OCI-LY7 (cell line): Measurements from ENCODE around the gene GRAP2. TPM values are rescaled to one million over a fixed set of nuclear protein-coding genes. Genes with fewer than 3 reads are reported as not detected.

Source experiments
- BruUV-seq: library from RNA; stranded (reverse); fragments of 400-500 nt; replicated peaks from 2 replicates; lab custom pipeline; 2021; lab: Mats Ljungman, UMichigan
- CTCF ChIA-PET: fragments of 300-600 bp; sonication (Branson Sonifier 250); formaldehyde crosslinking; loops from one replicate; lab custom pipeline; 2022; ENCODE audit warnings: antibody characterized with exemption; ENCODE audit not compliant: unreplicated experiment; lab: Charles Lee
- POLR2A ChIA-PET: fragments of 300-600 bp; sonication (Branson Sonifier 250); formaldehyde crosslinking; loops from one replicate; lab custom pipeline; 2022; ENCODE audit warnings: antibody characterized with exemption; lab: Charles Lee
- DNase-seq: peaks from one replicate; pipeline ENCODE4 v3.0.0-alpha.2; 2015; ENCODE audit warnings: low spot score
- H2AFZ ChIP-seq: fragments of 200-600 bp; sonication (generic), shearing (Covaris generic); 2 replicates; pipeline ENCODE4 v1.6.1; 2014; ENCODE audit warnings: mild to moderate bottlenecking, antibody characterized with exemption, low read length, moderate library complexity
- H3K27ac ChIP-seq: fragments of 200-600 bp; sonication (generic); 2 replicates; pipeline ENCODE4 v1.5.1; 2014; ENCODE audit warnings: mixed run types, low read depth, mild to moderate bottlenecking, moderate library complexity, low read length, inconsistent platforms; ENCODE audit not compliant: poor library complexity, severe bottlenecking
- H3K36me3 ChIP-seq: fragments of 200-600 bp; sonication (generic); 2 replicates; pipeline ENCODE4 v1.6.1; 2014; ENCODE audit warnings: mild to moderate bottlenecking, antibody characterized with exemption, low read length, moderate library complexity, mixed read lengths; ENCODE audit not compliant: insufficient read depth
- H3K4me1 ChIP-seq: fragments of 200-600 bp; sonication (generic); 2 replicates; pipeline ENCODE4 v1.5.1; 2014; ENCODE audit warnings: mild to moderate bottlenecking, low read length; ENCODE audit not compliant: insufficient read depth, poor library complexity, severe bottlenecking
- H3K4me2 ChIP-seq: fragments of 200-600 bp; sonication (generic); 2 replicates; pipeline ENCODE4 v1.6.1; 2014; ENCODE audit warnings: mild to moderate bottlenecking, low read length
- H3K4me3 ChIP-seq: fragments of 200-600 bp; sonication (generic); 2 replicates; pipeline ENCODE4 v1.5.1; 2014; ENCODE audit warnings: mild to moderate bottlenecking, low read depth, low read length; ENCODE audit not compliant: poor library complexity, severe bottlenecking
- H3K79me2 ChIP-seq: fragments of 200-600 bp; sonication (generic); 2 replicates; pipeline ENCODE4 v1.6.1; 2016; ENCODE audit warnings: low read depth, mild to moderate bottlenecking, low read length, moderate library complexity, mixed read lengths; ENCODE audit not compliant: insufficient read depth
- H3K9me2 ChIP-seq: fragments of 200-600 bp; sonication (generic); 2 replicates; pipeline ENCODE4 v1.6.1; 2016; ENCODE audit warnings: mild to moderate bottlenecking, low read length, mixed read lengths; ENCODE audit not compliant: insufficient read depth
- H3K9me3 ChIP-seq: fragments of 200-600 bp; sonication (generic); 2 replicates; pipeline ENCODE4 v1.6.1; 2014; ENCODE audit warnings: mild to moderate bottlenecking, mixed run types, low read length, mixed read lengths
- H4K20me1 ChIP-seq: fragments of 200-600 bp; sonication (generic); 2 replicates; pipeline ENCODE4 v1.6.1; 2014; ENCODE audit warnings: mild to moderate bottlenecking, antibody characterized with exemption, low read length, moderate library complexity, mixed read lengths; ENCODE audit not compliant: insufficient read depth
- CTCF ChIP-seq: fragments of 200-600 bp; sonication (generic); conservative IDR thresholded peaks from 2 replicates; pipeline ENCODE4 v1.5.1; 2014; ENCODE audit warnings: mild to moderate bottlenecking, antibody characterized with exemption, low read length, moderate library complexity, mixed read lengths
- EZH2phosphoT487 ChIP-seq: fragments of 200-600 bp; sonication (generic); IDR thresholded peaks from 2 replicates; pipeline ENCODE4 v1.6.1; 2018; ENCODE audit warnings: low read depth, borderline replicate concordance, mild to moderate bottlenecking, mixed run types, antibody characterized with exemption, low read length, moderate library complexity, mixed read lengths
- intact Hi-C: fragments of 100-400 bp; cut with micrococcal nuclease; formaldehyde crosslinking; loops from one replicate; pipeline ENCODE4 v1.10.0; 2022; ENCODE audit not compliant: unreplicated experiment
- total RNA-seq, 2 experiments: library from RNA; depleted of rRNA in 1 of 2; stranded (reverse); fragments of >200 nt in 1 of 2; shearing (Covaris generic) in 1 of 2; gene quantifications; 2 replicates each; pipeline ENCODE4 v1.2.3, GENCODE V29; 2014 to 2022

Gene GRAP2
- total RNA-seq, 2 experiments from 2014 or later, result not detected

DNA sequence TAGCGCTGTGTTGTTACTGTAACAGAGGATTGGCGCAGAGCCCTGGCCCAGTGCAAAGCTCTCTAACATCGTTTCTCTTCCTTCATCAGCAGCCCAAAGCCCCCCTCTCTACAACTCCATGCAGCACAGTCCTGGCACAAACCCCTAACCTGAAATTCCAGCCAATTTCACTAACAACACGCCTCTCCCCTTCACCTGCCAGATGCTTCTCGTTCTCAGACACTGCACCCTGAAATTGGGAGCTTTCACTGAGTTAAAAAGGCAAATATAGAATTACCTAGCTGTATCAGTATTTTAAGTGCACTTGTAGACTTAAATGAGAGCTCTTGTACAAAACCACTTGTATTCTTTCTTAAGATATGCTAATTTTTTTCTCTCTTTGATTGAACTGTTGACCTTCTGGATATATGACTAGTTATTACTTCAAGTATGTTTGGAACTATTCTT lies 16.3 kb downstream of the GRAP2 start:
- intact Hi-C loops, result no loop called here
- Histone ChIP-seq H3K4me1 (no peaks in the 10 kb centered on the region), H3K4me3 (no peak overlapping the region), H3K27ac (no peak overlapping the region), H4K20me1 (no peaks in the 10 kb centered on the region), H3K36me3 (no peaks in the 10 kb centered on the region), H2AFZ (no peak overlapping the region), H3K4me2 (no peak overlapping the region), H3K79me2 (no peaks in the 10 kb centered on the region), H3K9me2 (no peaks in the 10 kb centered on the region), H3K9me3 (no peaks in the 10 kb centered on the region)
- no peak for DNase-seq
- TF ChIP-seq CTCF (no peak), EZH2phosphoT487 (no peak)
- POLR2A ChIA-PET, result no interaction called here
- CTCF ChIA-PET, result no interaction called here
- no TSS peak for BruUV-seq

- H3K27ac ChIP-seq, result no peak overlapping the region
- DNase-seq, result no peak
- TF ChIP-seq CTCF, result no peak
- TF ChIP-seq EZH2phosphoT487, result no peak
- intact Hi-C loops, result no loop called here
- no peak overlapping the region for H2AFZ ChIP-seq
- no peaks in the 10 kb centered on the region for H3K4me1 ChIP-seq
- no TSS peak for BruUV-seq
- POLR2A ChIA-PET, result no interaction called here
- H3K9me3 ChIP-seq, result no peaks in the 10 kb centered on the region
- no peak overlapping the region for H3K4me3 ChIP-seq
- H3K4me2 ChIP-seq, result no peak overlapping the region
- CTCF ChIA-PET, result no interaction called here
- no peaks in the 10 kb centered on the region for H3K36me3 ChIP-seq
- H3K79me2 ChIP-seq, result no peaks in the 10 kb centered on the region
- no peaks in the 10 kb centered on the region for H3K9me2 ChIP-seq
- H4K20me1 ChIP-seq, result no peaks in the 10 kb centered on the region
Observed at GRCh38 chr22:39917776-39918495, 17.1 kb downstream of the GRAP2 start.

- no peak overlapping the region for H2AFZ ChIP-seq
- ChIA-PET POLR2A (no interaction called here), CTCF (interaction anchor here (1.0 kb wide), 1 partner anchor 18 kb away, joined by 3 read pairs; no protein-coding TSS in a partner anchor)
- H3K4me2 ChIP-seq, result no peak overlapping the region
- H3K79me2 ChIP-seq, result no peaks in the 10 kb centered on the region
- no peaks in the 10 kb centered on the region for H3K9me2 ChIP-seq
- H3K9me3 ChIP-seq, result no peaks in the 10 kb centered on the region
- no peak overlapping the region for H3K4me3 ChIP-seq
- H3K27ac ChIP-seq, result no peak overlapping the region
- no peaks in the 10 kb centered on the region for H3K4me1 ChIP-seq
- no peak for DNase-seq
- BruUV-seq, result no TSS peak
- H4K20me1 ChIP-seq, result no peaks in the 10 kb centered on the region
- TF ChIP-seq EZH2phosphoT487 (no peak), CTCF (no peak)
- H3K36me3 ChIP-seq, result no peaks in the 10 kb centered on the region
- intact Hi-C loops, result no loop called here
Observed at GRCh38 chr22:39920134-39920743, 19.4 kb downstream of the GRAP2 start.
